Astrocyte (in vitro differentiated cells and primary cell): ENCODE data around the gene MORN4.

Experiments
- CTCF ChIP-seq: IDR thresholded peaks from 2 replicates; pipeline ENCODE4 v1.5.1; 2011; ENCODE audit warnings: low read depth, mild to moderate bottlenecking, inconsistent platforms, low read length, moderate library complexity; ENCODE audit not compliant: insufficient read depth
- EZH2 ChIP-seq: IDR thresholded peaks from 2 replicates; pipeline ENCODE4 v1.6.1; 2012; ENCODE audit warnings: mild to moderate bottlenecking, low read length, inconsistent platforms; ENCODE audit not compliant: insufficient read depth

GRCh38 chr10:97675222-97675621, 41.9 kb upstream of the MORN4 start:
- TF ChIP-seq CTCF (no peak), EZH2 (no peak)
